B cell (primary cell): ENCODE measurements around the gene MYMX. TPM values are rescaled to one million over a fixed set of nuclear protein-coding genes. Genes with fewer than 3 reads are reported as not detected.

ENCODE experiments used
- ATAC-seq: fragments of 200-7000 bp; cut with Tn5 transposase; one replicate; pipeline ENCODE4 v1.10.0; 2021; ENCODE audit warnings: low read depth, mild to moderate bottlenecking, moderate number of reproducible peaks, moderate library complexity
- CTCF ChIA-PET: fragments of 350-600 bp; sonication (Branson Sonifier 250); formaldehyde crosslinking; loops from one replicate; lab custom pipeline; 2021; ENCODE audit warnings: antibody characterized with exemption, inconsistent platforms; lab: Charles Lee
- POLR2A ChIA-PET: fragments of 350-600 bp; sonication (Branson Sonifier 250); formaldehyde crosslinking; loops from one replicate; lab custom pipeline; 2021; ENCODE audit warnings: antibody characterized with exemption; lab: Charles Lee
- DNase-seq: peaks from one replicate; pipeline ENCODE4 v3.0.0; 2013
- H2AFZ ChIP-seq: 2 replicates; pipeline ENCODE4 v1.6.1; 2012; ENCODE audit warnings: mild to moderate bottlenecking, low read depth, low read length; ENCODE audit not compliant: insufficient read depth, poor library complexity, severe bottlenecking
- H3K27ac ChIP-seq, 2 donors: 1 replicate in 1 of 2; 2 replicates in 1 of 2; pipeline ENCODE4 v1.5.1; 2012 to 2013; ENCODE audit warnings: low read length in 2 of 2, mild to moderate bottlenecking in 2 of 2, moderate library complexity in 1 of 2
- H3K27me3 ChIP-seq, 4 experiments: fragments of 200-600 bp in 1 of 4; sonication (generic) in 1 of 4; replicated peaks in 1 of 4; 1 replicate in 2 of 4; 2 replicates in 2 of 4; pipeline versions ENCODE4 v1.6.1 to v1.7.0; 2013 to 2016; ENCODE audit warnings: low read length in 3 of 4, mild to moderate bottlenecking in 2 of 4, mixed read lengths in 1 of 4, moderate library complexity in 1 of 4; ENCODE audit not compliant: insufficient read depth in 4 of 4, control insufficient read depth in 3 of 4; ENCODE audit errors: control extremely low read depth in 1 of 4
- H3K36me3 ChIP-seq, 2 experiments: replicated peaks in 1 of 2; 1 replicate in 1 of 2; 2 replicates in 1 of 2; pipeline versions ENCODE4 v1.6.1 to v1.7.1; 2013; ENCODE audit warnings: low read length in 1 of 2; ENCODE audit not compliant: insufficient read depth in 2 of 2, control insufficient read depth in 1 of 2; ENCODE audit errors: control extremely low read depth in 1 of 2, extremely low read depth in 1 of 2
- H3K4me1 ChIP-seq, 2 donors: fragments of 200-600 bp in 1 of 2; sonication (generic) in 1 of 2; 1 replicate in 1 of 2; 2 replicates in 1 of 2; pipeline versions ENCODE4 v1.5.1 to v1.6.1; 2013 to 2017; ENCODE audit warnings: low read length in 2 of 2; ENCODE audit not compliant: control insufficient read depth in 2 of 2, insufficient read depth in 2 of 2
- H3K4me2 ChIP-seq: replicated peaks from 2 replicates; pipeline ENCODE3; 2012; ENCODE audit warnings: mild to moderate bottlenecking, low read depth, low read length; ENCODE audit not compliant: poor library complexity, severe bottlenecking
- H3K4me3 ChIP-seq, 5 experiments: fragments of 200-600 bp in 1 of 5; sonication (generic) in 1 of 5; 1 replicate in 3 of 5; 2 replicates in 2 of 5; pipeline versions ENCODE4 v1.5.1 to v1.7.0; 2011 to 2016; ENCODE audit warnings: low read length in 4 of 5, mild to moderate bottlenecking in 4 of 5, low read depth in 2 of 5, control low read depth in 1 of 5, moderate library complexity in 1 of 5; ENCODE audit not compliant: insufficient read depth in 1 of 5; ENCODE audit errors: control extremely low read depth in 1 of 5, extremely low read depth in 1 of 5
- H3K79me2 ChIP-seq: fragments of 200-600 bp; sonication (generic); one replicate; pipeline ENCODE4 v1.6.0; 2016; ENCODE audit warnings: low read length; ENCODE audit not compliant: control insufficient read depth, insufficient read depth
- H3K9ac ChIP-seq: fragments of 200-600 bp; sonication (generic); 2 replicates; pipeline ENCODE4 v1.6.1; 2017; ENCODE audit warnings: mild to moderate bottlenecking, low read length, moderate library complexity
- H3K9me3 ChIP-seq, 3 donors: one replicate each; pipeline versions ENCODE4 v1.6.1 to v1.7.1; 2013; ENCODE audit warnings: low read length in 2 of 3; ENCODE audit not compliant: control insufficient read depth in 2 of 3, insufficient read depth in 1 of 3; ENCODE audit errors: control extremely low read depth in 1 of 3
- H4K20me1 ChIP-seq: 2 replicates; pipeline ENCODE4 v1.6.0; 2012; ENCODE audit warnings: mild to moderate bottlenecking, low read length; ENCODE audit not compliant: insufficient read depth, control insufficient read depth, poor library complexity, severe bottlenecking
- H3K27ac Mint-ChIP-seq: one replicate; pipeline ENCODE4 v1.8.0; 2021; ENCODE audit warnings: mixed read lengths
- H3K27me3 Mint-ChIP-seq: one replicate; pipeline ENCODE4 v1.8.0; 2021; ENCODE audit warnings: mixed read lengths
- H3K4me1 Mint-ChIP-seq: one replicate; pipeline ENCODE4 v1.8.0; 2021; ENCODE audit warnings: mixed read lengths
- H3K4me3 Mint-ChIP-seq: one replicate; pipeline ENCODE4 v1.8.0; 2021; ENCODE audit warnings: mixed read lengths
- H3K9me3 Mint-ChIP-seq: one replicate; pipeline ENCODE4 v1.8.0; 2022; ENCODE audit warnings: mixed read lengths; ENCODE audit not compliant: insufficient read depth
- CTCF ChIP-seq: fragments of 200-600 bp; IDR thresholded peaks from one replicate; pipeline ENCODE4 v1.8.0; 2022; ENCODE audit warnings: antibody characterized with exemption, mild to moderate bottlenecking
- EZH2 ChIP-seq: IDR thresholded peaks from 2 replicates; pipeline ENCODE4 v1.6.1; 2012; ENCODE audit warnings: borderline replicate concordance, low read depth, mild to moderate bottlenecking, moderate library complexity, low read length; ENCODE audit not compliant: insufficient read depth, poor library complexity, severe bottlenecking
- WGBS: methylation state at CpG from one replicate; pipeline ENCODE4 v1.1.5; 2013; ENCODE audit warnings: missing lambda C conversion rate; ENCODE audit not compliant: insufficient coverage; 5-methylcytosine and 5-hydroxymethylcytosine counted together
- intact Hi-C: fragments of 100-400 bp; cut with micrococcal nuclease; formaldehyde crosslinking; loops from one replicate; pipeline ENCODE4 v1.10.0; 2022
- polyA plus RNA-seq: library from polyadenylated mRNA; depleted of rRNA; stranded (reverse); fragments of >200 nt; gene quantifications from 2 replicates; pipeline ENCODE4 v1.2.3, GENCODE V29; 2012
- total RNA-seq, 2 donors: library from RNA; stranded (reverse); fragments of 120-200 nt in 1 of 2; gene quantifications; 1 replicate in 1 of 2; 2 replicates in 1 of 2; pipeline versions ENCODE4 v1.2.3 to v1.2.4, GENCODE V29; 2013 to 2022

The MYMX gene
- total and polyA plus RNA-seq, 2 donors (not counting 1 experiment from before 2014, with no cell fraction given): not detected

- Mint-ChIP-seq H3K27me3 (no peaks in the 10 kb centered on the region), H3K9me3 (no peaks in the 10 kb centered on the region), H3K4me3 (no peak overlapping the region), H3K4me1 (peaks cover 14% of the 10 kb centered on the region), H3K27ac (no peak overlapping the region)
- 91% methylated on average over 8 of the region's 9 CpGs for WGBS
- Histone ChIP-seq H4K20me1 (no peaks in the 10 kb centered on the region), H3K9me3 (peaks cover 0 to 3% (median 0%) of the 10 kb centered on the region in 3 donors), H3K27ac (no peak overlapping the region), H3K4me3 (no peak overlapping the region), H3K4me2 (no peak overlapping the region), H2AFZ (no peak overlapping the region), H3K9ac (no peak overlapping the region), H3K79me2 (no peaks in the 10 kb centered on the region), H3K4me1 (peaks cover 10 to 13% of the 10 kb centered on the region in 2 donors), H3K27me3 (peaks cover 0 to 13% (median under 1%) of the 10 kb centered on the region in 4 experiments), H3K36me3 (no peaks in the 10 kb centered on the region)
- no peak for TF ChIP-seq EZH2
- TF ChIP-seq CTCF: no peak
- ChIA-PET CTCF (interaction anchor here (0.6 to 2.0 kb wide), 2 partner anchors 10 to 167 kb away, joined by 4 to 7 read pairs; no protein-coding TSS in a partner anchor), POLR2A (no interaction called here)
- intact Hi-C loops: no loop called here
- DNase-seq (no peak), ATAC-seq (no peak)
These were observed 38.2 kb upstream of the MYMX start for GRCh38 chr6:44178424-44179071.

DNA sequence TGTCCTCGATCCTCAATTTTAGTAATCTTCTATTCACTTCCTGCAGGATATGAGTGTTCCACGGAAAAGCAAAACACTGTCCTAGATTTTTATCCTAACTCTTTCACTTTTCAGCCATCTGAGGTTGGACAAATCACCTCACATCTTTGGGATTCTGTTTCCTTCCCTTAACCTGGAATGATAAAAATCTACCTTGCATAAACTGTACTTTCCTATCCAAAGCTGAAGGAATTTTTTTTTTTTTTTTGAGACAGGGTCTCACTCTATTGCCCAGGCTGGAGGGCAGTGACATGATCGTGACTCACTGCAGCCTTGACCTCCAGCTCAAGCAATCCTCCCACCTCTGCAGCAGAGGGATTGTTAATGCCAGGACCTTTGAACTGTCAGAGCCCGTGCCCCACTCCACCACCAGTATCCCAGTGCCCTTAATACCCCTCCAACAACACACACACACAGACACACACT is 37.6 kb upstream of the MYMX start:
- H3K9me3 Mint-ChIP-seq: no peaks in the 10 kb centered on the region
- Histone ChIP-seq H3K4me3 (no peak overlapping the region), H3K27me3 (peaks cover 0 to 14% (median 0%) of the 10 kb centered on the region in 4 experiments), H3K9ac (no peak overlapping the region), H3K9me3 (peaks cover 0 to 3% (median 0%) of the 10 kb centered on the region in 3 donors), H3K4me1 (peaks cover 10 to 13% of the 10 kb centered on the region in 2 donors), H3K4me2 (no peak overlapping the region), H3K27ac (no peak overlapping the region), H4K20me1 (no peaks in the 10 kb centered on the region), H3K36me3 (no peaks in the 10 kb centered on the region), H2AFZ (no peak overlapping the region), H3K79me2 (no peaks in the 10 kb centered on the region)
- no peak overlapping the region for H3K4me3 Mint-ChIP-seq
- WGBS: 86% methylated on average over 4 of the region's 4 CpGs
- H3K27me3 Mint-ChIP-seq: peaks cover under 1% of the 10 kb centered on the region
- ChIA-PET POLR2A (no interaction called here), CTCF (interaction anchor here (0.6 kb wide), 1 partner anchor 166 kb away, joined by 4 read pairs; no protein-coding TSS in a partner anchor)
- DNase-seq (no peak), ATAC-seq (no peak)
- peaks cover 14% of the 10 kb centered on the region for H3K4me1 Mint-ChIP-seq
- TF ChIP-seq CTCF (no peak), EZH2 (no peak)
- no peak overlapping the region for H3K27ac Mint-ChIP-seq
- intact Hi-C loops: no loop called here
